ENCODE results near the gene CHERP.

- TF ChIP-seq CTCF (IDR thresholded peaks at IDR 0.05) (no peak), EZH2 (IDR thresholded peaks at IDR 0.05; ENCODE audit: borderline replicate concordance, insufficient read depth, low read depth, low read length, poor library complexity, severe bottlenecking) (no peak)
Measured at GRCh38 chr19:16516923-16517610, 25.2 kb downstream of the CHERP start.
